WI38 (cell line): ENCODE data around the gene C1QTNF9B.
"Not testable (repeated sequence)": the region's sequence is repeated elsewhere in the genome, so short reads cannot be mapped to it uniquely, and the experiment has no call there.

Experiments used
- H3K4me3 ChIP-seq: 2 replicates; pipeline ENCODE4 v1.5.1; 2011; ENCODE audit warnings: low read depth, mild to moderate bottlenecking, control low read depth, low read length
- TF ChIP-seq, protein P1 (sequence below): IDR thresholded peaks from 2 replicates; pipeline ENCODE4 v1.5.1; 2012; ENCODE audit warnings: low read depth, mild to moderate bottlenecking, control low read depth, low read length

C1QTNF9B gene

DNA sequence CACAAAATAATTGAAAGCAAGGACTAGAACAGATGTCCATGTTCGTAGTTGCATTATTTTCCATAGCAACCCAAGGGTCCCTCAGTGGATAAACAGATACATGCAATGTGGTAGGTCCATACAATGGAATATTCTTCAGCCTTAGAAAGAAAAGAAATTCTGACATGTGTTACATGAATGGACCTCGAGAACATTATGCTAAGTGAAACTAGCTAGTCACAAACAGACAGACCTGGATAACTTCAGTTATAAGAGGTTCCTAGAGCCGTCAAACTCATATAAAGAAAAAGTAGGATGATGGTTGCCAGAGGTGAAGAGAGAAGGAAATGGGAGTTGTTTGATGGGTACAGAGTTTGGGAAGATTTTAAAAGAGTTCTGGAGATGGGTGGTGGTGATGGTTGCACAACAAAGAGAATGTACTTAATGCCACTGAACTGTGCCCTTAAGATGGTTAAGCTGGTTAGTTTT is at the start of gene C1QTNF9B:
C1QTNF9B (minus strand) TSS at position 51 of the 468 bp plus-strand sequence.
- H3K4me3 ChIP-seq, result not testable (repeated sequence)

- H3K4me3 ChIP-seq, result no peak overlapping the region
- TF ChIP-seq, protein P1, sequence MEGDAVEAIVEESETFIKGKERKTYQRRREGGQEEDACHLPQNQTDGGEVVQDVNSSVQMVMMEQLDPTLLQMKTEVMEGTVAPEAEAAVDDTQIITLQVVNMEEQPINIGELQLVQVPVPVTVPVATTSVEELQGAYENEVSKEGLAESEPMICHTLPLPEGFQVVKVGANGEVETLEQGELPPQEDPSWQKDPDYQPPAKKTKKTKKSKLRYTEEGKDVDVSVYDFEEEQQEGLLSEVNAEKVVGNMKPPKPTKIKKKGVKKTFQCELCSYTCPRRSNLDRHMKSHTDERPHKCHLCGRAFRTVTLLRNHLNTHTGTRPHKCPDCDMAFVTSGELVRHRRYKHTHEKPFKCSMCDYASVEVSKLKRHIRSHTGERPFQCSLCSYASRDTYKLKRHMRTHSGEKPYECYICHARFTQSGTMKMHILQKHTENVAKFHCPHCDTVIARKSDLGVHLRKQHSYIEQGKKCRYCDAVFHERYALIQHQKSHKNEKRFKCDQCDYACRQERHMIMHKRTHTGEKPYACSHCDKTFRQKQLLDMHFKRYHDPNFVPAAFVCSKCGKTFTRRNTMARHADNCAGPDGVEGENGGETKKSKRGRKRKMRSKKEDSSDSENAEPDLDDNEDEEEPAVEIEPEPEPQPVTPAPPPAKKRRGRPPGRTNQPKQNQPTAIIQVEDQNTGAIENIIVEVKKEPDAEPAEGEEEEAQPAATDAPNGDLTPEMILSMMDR, result no peak
Measured at GRCh38 chr13:23946900-23947299, 49.6 kb upstream of the C1QTNF9B start.

DNA sequence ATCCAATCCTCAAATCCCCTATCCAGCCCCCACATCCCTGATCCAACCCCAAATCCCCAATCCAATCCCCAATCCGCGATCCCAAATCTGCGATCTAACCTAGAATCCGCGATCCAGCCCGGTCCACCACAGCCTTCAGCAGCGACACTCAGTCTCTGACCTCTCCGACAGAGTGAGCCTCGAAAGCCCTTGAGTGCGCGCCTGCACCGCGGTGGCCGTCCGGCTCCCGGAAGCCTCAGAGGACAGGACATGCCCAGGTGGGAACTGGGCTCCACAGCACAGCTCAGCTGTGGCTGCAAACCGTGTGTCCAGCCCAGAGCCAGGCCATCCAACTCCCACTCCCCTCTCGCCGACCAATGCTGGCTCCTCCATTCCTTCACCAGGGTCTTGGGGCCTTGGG is 48.8 kb upstream of the C1QTNF9B start:
- no peak overlapping the region for H3K4me3 ChIP-seq
- TF ChIP-seq, protein P1, result no peak

DNA sequence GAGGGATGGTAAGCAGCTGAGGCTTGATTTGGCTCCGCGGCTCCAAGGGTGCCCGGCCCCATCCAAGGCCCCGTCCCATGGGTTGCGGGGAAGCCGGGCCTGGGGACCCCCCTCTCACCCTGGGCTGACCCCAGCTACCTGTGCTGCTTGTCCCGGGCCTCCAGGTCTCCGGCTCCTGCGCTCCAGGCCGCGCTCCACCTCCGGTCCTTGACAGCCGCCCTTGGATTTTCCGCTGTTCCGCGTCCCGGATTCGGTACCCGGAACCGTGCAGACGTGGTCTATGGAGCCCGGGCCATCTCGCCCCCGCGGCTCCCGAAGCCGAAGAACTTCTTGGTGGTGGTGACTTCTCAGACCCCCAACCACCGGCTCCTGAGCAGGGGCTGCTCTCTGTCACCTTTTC is 48.3 kb upstream of the C1QTNF9B start:
- no peak overlapping the region for H3K4me3 ChIP-seq
- TF ChIP-seq, protein P1, result no peak

DNA sequence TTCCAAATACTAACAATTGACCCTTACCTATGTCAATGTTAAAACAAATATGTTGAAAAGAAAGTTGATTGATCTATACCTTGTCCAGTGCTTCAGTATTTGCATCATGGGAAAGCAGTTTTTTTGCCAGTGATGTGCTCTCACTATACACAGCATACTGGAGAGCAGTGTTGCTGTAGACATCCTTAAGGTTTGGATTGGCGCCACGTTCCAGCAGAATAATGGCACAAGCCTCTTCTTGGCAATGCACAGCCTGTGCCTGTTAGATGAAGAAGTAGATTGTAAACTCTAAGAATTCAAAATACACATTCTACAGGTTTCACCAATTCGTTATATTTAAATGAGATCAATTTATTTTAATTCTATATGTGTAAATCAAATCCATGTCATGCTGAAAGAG is 43.9 kb upstream of the C1QTNF9B start:
- TF ChIP-seq, protein P1, result no peak
- H3K4me3 ChIP-seq, result no peak overlapping the region

DNA sequence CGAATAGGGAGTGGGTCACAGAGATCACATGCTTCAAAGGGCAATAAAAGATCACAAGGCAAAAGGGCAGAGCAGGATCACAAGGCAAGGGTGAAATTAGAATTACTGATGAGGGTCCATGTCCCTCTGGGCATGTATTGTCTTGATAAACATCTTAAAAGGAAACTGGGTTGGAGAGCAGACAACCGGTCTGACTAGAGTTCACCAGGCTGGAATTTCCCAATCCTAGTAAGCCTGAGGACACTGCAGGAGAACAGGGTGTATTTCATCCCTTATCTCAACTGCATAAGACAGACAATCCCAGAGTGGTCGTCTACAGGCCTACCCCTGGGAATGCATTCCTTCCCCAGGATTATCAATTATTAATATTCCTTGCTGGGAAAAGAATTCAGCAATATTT is 42.4 kb upstream of the C1QTNF9B start:
- not testable (repeated sequence) for H3K4me3 ChIP-seq

DNA sequence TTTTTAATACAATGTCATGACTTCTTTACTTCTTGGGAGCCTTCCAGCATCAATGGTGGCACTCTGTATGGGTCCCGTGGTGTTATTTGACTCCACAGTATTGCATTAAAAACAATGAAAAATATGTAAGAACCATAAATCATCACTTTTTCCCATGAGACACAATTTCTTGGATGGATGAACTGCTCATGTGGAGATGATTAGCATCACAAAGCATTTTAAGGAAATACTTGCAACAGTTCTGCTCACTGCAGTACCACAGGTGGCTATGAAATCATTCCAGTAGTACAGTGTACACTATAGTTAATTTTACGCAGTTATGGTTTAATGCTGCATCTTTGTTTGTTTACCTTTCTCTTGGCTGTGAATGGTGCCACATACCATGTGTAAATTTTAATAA is 37.2 kb upstream of the C1QTNF9B start:
- TF ChIP-seq, protein P1, result no peak
- no peak overlapping the region for H3K4me3 ChIP-seq

- no peak overlapping the region for H3K4me3 ChIP-seq
- TF ChIP-seq, protein P1, result no peak
Measured at GRCh38 chr13:23928985-23929384, 31.7 kb upstream of the C1QTNF9B start.
